HG02884 (cell line): ENCODE results near the gene CCNL1.
"Not testable (repeated sequence)": the region's sequence is repeated elsewhere in the genome, so short reads cannot be mapped to it uniquely, and the experiment has no call there.

ENCODE experiments used
- ATAC-seq: cut with Tn5 transposase; IDR thresholded peaks from one replicate; pipeline ENCODE4 v1.9.1; 2021; ENCODE audit warnings: mild to moderate bottlenecking, moderate library complexity; ENCODE audit not compliant: unreplicated experiment

The CCNL1 gene

DNA sequence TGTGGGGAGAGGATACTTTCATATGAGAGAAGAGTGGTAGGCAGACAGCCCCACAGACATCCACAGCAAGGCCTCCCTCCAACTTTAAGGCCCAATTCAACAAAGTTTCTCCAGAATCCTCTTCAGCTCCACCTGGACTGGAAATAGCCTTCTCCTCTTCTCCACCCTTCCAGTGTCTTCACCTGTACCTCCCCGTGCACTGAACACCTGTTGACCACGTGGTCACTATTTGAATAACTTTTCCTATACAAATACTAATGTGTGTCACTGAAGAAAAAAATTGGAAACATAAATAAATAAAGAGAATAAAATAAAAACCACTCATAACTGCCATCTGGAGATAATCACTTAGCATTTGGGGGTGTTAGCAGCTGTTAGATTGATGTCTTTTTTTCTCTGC, 52.9 kb downstream of the CCNL1 start:
- ATAC-seq, result no peak

DNA sequence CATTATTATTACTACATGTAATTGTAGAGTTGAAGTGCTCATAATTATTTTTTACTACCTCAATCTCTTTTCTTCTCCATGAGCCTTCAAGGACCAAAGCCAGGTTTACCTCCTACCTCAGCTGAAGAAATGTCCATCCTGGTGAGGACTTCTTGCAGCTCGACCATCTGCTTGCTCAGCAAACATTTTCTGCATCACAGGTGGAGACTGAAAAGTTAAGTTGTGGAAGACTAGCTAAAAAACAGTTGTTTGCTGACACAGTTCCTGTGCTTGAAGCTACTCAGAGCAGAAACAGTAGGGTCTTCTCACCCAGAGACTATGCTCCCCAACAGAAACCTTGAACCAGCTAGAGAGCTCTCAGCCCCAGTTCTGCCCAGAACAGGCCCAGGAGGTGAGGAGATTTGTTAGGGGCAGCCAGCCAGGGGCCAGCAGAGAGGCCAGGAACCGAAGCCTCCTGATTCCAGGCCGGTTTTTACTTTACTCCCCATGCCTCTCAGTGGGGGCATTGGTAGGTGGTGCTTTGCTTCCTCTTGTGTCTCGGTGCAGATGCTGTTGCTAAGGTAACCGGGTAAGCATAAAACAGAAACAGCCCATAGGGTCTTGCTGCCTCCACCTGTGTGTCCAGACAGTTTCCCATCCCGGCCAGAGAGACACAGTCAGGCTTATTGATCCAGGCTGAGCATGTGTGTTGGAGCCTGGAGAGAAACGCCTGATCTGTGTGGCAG, 54.9 kb downstream of the CCNL1 start:
- ATAC-seq, result peak; percentile 44

DNA sequence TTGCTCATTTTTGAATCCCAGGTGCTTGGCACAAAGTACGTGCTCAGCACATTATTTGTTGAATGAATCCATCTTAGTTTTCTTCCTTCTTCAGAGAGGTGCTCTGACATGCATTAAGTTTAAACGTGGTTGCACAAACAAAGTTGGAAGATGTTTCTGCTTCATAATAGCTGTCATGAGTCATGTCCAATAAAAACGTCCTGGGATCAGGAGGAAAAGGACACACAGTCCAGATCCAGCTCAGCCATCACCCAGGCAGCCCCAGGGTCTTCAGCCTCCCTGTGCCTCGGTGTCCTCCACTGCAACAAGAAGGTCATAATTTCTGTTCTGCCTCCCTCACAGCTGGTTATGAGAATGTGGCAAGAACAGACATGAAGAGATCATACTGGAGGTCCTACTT, 55.4 kb downstream of the CCNL1 start:
- ATAC-seq, result no peak

DNA sequence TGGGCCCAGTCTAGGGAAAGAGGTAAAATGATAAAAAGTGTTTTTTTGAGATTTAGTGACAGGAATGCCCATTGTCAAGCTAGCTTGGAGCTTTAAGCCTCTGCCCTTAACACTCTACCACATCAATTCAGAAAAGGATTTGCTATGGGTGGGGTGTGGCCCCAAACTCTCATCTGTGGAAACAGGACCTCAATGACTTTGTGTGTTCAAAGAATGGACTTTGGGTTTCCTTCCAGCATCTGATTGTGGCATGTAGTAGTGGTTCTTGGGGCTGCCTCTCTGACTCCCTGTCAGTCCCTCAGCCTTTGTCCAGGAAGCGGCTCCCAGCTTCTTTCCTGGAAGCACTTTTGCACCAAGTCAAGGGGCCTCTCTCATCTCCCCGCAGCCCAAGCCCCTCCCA, 56.1 kb downstream of the CCNL1 start:
- peak; percentile 7 for ATAC-seq

DNA sequence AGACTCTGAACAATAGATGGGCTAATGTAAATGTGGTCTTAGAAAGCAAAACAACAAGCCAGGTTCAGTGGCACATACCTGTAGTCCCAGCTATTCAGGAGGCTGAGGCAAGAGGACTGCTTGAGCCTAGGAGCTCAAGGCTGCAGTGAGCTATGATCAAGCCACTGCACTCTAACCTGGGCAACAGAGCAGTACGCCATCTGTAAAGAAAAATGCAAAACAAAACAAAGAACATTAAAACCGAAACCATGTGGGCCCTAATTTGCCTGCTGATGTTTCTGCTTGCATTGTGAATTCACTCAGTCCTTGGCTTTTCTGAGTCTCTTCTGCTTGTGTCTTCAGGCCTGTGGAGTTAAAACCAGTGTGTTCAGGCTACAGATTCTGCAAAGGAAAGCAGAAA, 56.7 kb downstream of the CCNL1 start:
- peak; percentile 88 for ATAC-seq

DNA sequence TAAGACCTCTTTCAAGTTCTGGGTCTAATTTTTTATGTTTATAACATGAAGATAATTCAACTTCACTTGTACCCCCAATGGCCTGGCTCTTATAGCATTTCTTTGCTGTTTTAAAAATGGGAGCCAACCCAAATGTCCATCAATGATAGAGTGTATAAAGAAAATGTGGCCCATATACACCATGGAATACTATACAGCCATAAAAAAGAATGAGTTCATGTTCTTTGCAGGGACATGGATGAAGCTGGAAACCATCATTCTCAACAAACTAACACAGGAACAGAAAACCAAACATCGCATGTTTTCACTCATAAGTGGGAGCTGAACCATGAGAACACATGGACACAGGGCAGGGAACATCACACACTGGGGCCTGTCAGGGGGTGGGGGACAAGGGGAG, 57.4 kb downstream of the CCNL1 start:
- not testable (repeated sequence) for ATAC-seq

DNA sequence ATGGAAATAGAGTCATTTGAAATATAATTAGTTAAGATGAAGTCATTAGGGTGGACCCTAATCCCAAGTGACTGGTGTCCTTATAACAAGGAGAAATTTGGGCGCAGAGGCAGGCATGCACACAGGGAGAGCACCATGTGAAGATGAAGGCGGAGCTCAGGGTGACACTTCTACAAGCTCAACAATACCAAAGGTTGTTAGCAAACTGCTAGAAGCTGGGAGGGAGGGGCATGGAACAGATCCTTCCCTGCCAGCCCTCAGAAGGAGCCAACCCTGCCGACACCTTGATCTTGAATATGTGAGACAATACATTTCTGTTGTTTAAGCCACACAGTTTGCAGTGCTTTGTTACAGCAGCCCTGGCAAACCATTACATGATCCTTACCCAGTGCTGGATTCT, 57.8 kb downstream of the CCNL1 start:
- no peak for ATAC-seq

DNA sequence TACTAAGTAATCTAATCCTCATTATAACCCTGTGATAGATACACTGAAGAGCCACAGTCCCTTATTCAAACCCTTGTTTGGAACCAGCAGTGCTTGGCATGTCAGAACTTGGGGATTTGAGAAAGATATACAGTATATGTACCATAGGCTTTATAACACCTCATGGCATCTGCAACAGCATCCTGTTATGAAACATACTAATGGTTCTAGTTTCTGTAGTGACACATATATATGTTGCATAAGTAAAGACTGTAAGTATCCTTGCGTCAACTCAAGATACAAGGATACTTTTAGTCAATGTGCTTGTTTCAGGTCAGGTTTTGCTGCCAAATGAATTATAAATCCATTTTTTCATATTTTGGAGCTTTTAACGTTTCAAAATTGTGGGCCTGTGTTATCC, 58.5 kb downstream of the CCNL1 start:
- no peak for ATAC-seq

DNA sequence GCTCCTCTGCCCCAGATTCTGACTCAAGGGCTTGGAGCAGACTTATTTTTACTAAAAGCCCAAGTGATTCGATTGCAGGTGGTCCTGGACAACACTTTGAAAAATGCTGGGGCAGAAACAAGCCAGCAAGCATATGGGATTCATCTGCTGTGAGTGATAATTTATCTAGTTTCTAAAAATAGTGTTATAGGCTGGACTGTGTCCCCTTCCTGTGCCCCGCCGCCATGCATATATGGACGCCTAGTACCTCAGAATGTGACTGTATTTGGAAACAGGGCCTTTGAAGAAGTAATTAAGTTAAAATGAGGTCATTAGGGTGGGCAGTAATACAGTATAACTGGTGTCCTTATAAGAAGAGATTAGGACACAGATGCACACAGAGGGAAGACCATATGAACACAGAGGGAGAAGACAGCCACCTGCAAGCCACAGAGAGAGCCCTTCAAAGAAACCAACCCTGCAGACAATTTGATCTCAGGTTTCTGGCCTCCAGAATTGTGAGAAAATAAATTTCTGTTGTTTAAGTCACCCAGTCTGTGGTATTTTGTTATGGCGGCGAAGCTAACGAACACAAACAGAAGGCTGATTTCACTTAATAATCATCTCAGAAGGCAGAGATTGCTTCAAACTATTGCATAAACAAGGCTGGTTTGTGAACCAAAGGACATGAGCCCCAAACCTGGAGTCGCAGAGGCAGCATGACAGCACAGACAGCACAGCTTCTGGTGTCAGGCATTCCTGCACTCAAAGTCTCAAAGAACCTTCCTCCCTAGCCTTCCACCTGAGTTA, 59.1 kb downstream of the CCNL1 start:
- ATAC-seq, result no peak

DNA sequence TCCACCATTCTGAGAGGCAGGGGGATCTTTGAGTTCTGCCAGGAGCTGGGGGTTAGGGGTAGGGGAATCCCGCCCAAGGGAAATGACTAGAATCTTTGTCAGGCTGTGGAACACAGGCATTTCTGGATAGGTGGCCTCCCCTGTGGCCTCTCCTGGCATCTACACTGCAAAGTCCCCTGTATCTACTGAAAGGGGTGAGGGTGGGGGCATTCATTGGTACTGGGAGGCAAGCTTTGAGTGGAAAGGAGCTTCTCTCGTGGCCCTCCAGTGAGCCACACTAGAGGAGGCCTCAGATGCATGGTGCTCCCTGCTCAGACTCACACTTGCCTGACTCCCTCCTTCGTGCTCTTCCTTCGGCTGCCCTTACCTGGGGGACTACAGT, 59.9 kb downstream of the CCNL1 start:
- ATAC-seq, result no peak

DNA sequence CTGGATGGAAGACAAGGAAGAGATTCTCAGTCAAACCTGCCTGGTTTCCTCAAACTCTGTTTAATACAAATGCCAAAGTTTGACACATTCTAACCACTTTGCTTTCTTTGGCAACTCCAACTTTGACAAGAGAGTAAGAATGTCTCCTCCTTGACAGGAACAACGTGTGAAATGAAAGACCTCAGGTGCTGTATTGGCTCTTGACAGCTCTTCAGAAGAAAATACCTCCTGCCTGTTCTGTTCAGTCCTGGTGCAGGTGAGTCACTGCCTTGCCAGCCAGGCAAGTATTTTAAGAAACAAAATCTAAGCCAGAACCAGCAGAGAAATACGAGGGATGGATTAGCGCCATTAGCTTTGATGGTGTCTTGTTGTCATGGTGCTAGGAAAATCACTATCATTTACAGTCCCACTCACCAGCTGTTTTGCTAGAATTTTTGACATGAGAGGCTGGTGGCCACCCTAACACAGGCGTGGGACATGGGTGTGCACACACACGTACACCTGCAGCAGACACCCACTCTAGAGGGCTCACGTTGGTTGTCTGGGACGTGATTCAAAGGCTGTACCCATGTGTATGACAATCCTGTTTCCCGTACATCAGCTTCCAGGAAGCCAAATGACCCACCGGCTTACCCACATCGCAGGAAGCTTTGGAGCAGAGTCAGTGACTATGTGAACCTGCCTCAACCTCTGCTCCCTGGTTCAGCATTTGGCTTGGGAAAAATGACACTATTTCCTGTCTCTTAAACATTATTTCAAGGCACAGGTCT, 60.4 kb downstream of the CCNL1 start:
- ATAC-seq, result no peak

DNA sequence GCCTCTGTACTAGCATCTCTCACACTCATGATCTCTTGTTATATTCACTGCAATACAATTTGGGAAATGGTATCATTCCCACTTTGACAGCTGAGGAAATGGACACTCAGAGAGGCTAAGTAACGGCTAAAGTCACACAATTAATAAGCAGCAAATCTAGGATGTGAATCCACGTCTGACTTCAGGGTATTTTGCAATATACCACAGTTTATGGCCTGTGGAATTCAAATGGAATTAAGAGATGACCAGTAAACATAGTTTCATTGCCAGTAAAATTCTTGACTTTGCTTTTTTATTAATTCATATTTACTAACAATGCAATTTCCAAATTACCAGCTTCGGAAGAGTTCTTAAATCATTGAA, 61.1 kb downstream of the CCNL1 start:
- no peak for ATAC-seq

DNA sequence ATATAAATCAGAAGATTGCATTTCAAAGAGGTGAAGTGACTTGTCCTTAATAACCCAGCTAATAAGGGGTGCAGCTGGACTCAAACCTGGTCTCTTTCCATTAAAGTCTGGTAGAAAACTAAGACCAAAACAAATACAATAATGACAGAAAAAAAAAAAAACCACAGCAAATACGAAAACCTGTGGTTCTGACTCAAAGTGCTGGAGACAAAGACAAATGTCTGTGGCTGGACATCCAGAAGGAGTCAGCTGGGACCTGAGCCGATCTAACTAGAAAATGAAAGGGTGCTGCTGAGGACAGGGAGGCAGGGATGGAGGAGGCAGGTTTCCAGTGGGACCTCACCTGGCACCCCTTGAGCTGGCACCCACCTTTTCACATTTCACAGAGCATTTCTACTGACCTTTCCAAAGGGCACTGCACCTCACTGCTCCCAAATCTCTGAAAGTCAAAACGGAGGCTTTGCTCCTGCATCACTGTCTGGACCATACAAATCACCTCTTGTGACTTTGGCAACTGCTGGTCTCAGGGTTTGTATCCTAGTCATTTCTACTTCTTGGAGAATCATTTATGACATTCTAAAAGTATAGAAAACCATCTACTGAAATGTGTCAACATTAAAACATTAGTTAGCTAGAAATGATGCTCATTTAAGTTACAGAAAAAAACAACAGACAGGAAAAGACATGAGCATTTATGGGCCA, 61.7 kb downstream of the CCNL1 start:
- no peak for ATAC-seq
